MM.1S (cell line): ENCODE results near the gene SLC35B1.

Experiments
- DNase-seq: peaks from one replicate; pipeline ENCODE4 v3.0.0-alpha.2; 2015
- H2AFZ ChIP-seq: fragments of 300-600 bp; sonication (generic); 2 replicates; pipeline ENCODE4 v1.6.0; 2016; ENCODE audit warnings: antibody characterized with exemption, low read length
- H3F3A ChIP-seq: fragments of 300-600 bp; sonication (generic); 2 replicates; pipeline ENCODE4 v1.6.1; 2016; ENCODE audit warnings: mild to moderate bottlenecking, antibody characterized with exemption, low read length, moderate library complexity, mixed read lengths; ENCODE audit not compliant: insufficient read depth
- H3K27ac ChIP-seq: fragments of 300-600 bp; sonication (generic); 2 replicates; pipeline ENCODE4 v1.5.1; 2016; ENCODE audit warnings: mild to moderate bottlenecking, low read length
- H3K27me3 ChIP-seq: fragments of 300-600 bp; sonication (generic); replicated peaks from 2 replicates; pipeline ENCODE4 v1.6.0; 2016; ENCODE audit warnings: low read length; ENCODE audit not compliant: insufficient read depth
- H3K36me3 ChIP-seq: fragments of 300-600 bp; sonication (generic); replicated peaks from 2 replicates; pipeline ENCODE4 v1.6.1; 2016; ENCODE audit warnings: mild to moderate bottlenecking, low read length, mixed read lengths; ENCODE audit not compliant: insufficient read depth
- H3K4me1 ChIP-seq: fragments of 300-600 bp; sonication (generic); 2 replicates; pipeline ENCODE4 v1.6.1; 2016; ENCODE audit warnings: low read length, mixed read lengths
- H3K4me2 ChIP-seq: fragments of 300-600 bp; sonication (generic); 2 replicates; pipeline ENCODE4 v1.6.0; 2016; ENCODE audit warnings: low read depth, low read length
- H3K4me3 ChIP-seq: fragments of 300-600 bp; sonication (generic); 2 replicates; pipeline ENCODE4 v1.5.1; 2016; ENCODE audit warnings: low read length, mixed read lengths
- H3K79me2 ChIP-seq: fragments of 300-600 bp; sonication (generic); 2 replicates; pipeline ENCODE4 v1.6.1; 2016; ENCODE audit warnings: mixed run types, low read length, mixed read lengths
- H3K9ac ChIP-seq: fragments of 300-600 bp; sonication (generic); 2 replicates; pipeline ENCODE4 v1.6.1; 2016; ENCODE audit warnings: low read length, mixed read lengths
- H3K9me2 ChIP-seq: fragments of 300-600 bp; sonication (generic); replicated peaks from 2 replicates; pipeline ENCODE4 v1.6.1; 2016; ENCODE audit warnings: mild to moderate bottlenecking, low read length, mixed read lengths; ENCODE audit not compliant: insufficient read depth
- H3K9me3 ChIP-seq: fragments of 300-600 bp; sonication (generic); replicated peaks from 2 replicates; pipeline ENCODE4 v1.6.1; 2016; ENCODE audit warnings: mild to moderate bottlenecking, low read length, mixed read lengths; ENCODE audit not compliant: insufficient read depth
- H4K20me1 ChIP-seq: fragments of 300-600 bp; sonication (generic); 2 replicates; pipeline ENCODE4 v1.6.1; 2016; ENCODE audit warnings: mild to moderate bottlenecking, low read length, moderate library complexity, mixed read lengths; ENCODE audit not compliant: insufficient read depth
- EZH2 ChIP-seq: fragments of 300-600 bp; sonication (generic); optimal IDR thresholded peaks from 2 replicates; pipeline ENCODE3; 2017; ENCODE audit warnings: low read depth, mild to moderate bottlenecking, antibody characterized with exemption, low read length, mixed read lengths
- EZH2phosphoT487 ChIP-seq: fragments of 300-600 bp; sonication (generic); IDR thresholded peaks from 2 replicates; pipeline ENCODE4 v1.6.1; 2018; ENCODE audit warnings: antibody characterized with exemption, low read length
- TF ChIP-seq, protein P1 (sequence below): fragments of 300-600 bp; sonication (generic); IDR thresholded peaks from 2 replicates; pipeline ENCODE4 v1.5.1; 2016; ENCODE audit warnings: antibody characterized with exemption, low read length, mixed read lengths

The SLC35B1 gene

DNA sequence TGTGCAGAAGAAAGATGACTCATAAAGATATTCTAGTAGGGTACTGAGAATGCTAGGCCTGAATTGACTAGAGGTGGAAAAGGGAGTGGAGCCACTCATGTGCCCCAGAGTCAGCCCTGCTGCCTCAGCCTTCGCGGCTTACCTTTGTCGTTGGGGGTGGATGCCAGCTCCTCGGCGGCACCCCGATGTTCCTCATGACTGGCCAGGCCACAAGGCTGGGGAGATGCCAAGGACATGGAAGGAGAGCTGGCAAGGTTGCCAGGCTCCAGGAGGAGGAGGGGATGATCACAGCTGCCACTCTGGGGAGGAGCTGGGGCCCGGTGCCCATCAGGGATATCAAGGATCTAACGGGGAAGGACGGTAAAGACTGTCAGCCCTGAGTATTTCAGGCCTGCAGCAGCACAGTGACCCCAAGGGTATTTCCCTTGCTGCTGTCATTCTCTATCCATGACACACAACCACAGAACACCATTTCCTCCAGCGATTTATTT lies 9.7 kb upstream of the SLC35B1 start:
- H3K9ac ChIP-seq = no peak overlapping the region
- no peak for TF ChIP-seq EZH2
- TF ChIP-seq, protein P1, sequence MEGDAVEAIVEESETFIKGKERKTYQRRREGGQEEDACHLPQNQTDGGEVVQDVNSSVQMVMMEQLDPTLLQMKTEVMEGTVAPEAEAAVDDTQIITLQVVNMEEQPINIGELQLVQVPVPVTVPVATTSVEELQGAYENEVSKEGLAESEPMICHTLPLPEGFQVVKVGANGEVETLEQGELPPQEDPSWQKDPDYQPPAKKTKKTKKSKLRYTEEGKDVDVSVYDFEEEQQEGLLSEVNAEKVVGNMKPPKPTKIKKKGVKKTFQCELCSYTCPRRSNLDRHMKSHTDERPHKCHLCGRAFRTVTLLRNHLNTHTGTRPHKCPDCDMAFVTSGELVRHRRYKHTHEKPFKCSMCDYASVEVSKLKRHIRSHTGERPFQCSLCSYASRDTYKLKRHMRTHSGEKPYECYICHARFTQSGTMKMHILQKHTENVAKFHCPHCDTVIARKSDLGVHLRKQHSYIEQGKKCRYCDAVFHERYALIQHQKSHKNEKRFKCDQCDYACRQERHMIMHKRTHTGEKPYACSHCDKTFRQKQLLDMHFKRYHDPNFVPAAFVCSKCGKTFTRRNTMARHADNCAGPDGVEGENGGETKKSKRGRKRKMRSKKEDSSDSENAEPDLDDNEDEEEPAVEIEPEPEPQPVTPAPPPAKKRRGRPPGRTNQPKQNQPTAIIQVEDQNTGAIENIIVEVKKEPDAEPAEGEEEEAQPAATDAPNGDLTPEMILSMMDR = no peak
- no peaks in the 10 kb centered on the region for H3K9me3 ChIP-seq
- H4K20me1 ChIP-seq = no peaks in the 10 kb centered on the region
- no peaks in the 10 kb centered on the region for H3K4me1 ChIP-seq
- peaks cover 11% of the 10 kb centered on the region for H3K79me2 ChIP-seq
- H3K27ac ChIP-seq = no peak overlapping the region
- H3K4me2 ChIP-seq = no peak overlapping the region
- no peak for DNase-seq
- H3K27me3 ChIP-seq = no peaks in the 10 kb centered on the region
- H3F3A ChIP-seq = no peaks in the 10 kb centered on the region
- H3K4me3 ChIP-seq = no peak overlapping the region
- peaks cover 23% of the 10 kb centered on the region for H3K36me3 ChIP-seq
- H2AFZ ChIP-seq = no peak overlapping the region
- H3K9me2 ChIP-seq = no peaks in the 10 kb centered on the region

DNA sequence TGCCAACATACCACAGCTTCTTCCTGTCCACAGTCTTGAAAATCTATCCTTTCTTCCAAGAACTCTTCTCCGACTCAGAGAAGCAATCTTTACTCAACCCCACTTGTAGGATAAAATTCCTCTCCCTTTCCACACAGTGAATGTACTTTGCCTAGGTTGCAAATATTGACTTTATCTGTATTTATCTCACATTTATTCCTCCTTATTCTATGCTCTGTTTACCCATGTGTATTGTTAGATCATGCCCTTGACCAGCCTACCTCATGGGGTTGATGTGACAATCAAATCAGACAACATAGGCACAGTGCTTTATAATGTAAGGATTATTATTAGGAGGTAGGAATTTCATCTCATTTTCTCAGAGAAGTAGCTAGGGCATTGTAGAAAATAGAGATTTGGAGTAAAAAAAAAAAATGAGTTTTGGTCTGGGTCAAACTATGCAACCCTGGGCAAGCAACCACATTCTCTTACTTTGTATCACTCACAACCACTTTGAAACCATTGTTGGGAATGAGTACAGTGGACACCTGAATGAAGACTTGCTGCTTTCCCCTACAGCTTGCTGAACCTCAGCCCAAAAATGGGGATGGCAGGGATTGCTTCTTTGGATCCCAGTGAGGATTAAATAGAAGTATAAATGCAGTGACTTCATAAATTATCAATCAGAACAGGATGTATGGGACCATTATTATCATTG lies 9.1 kb upstream of the SLC35B1 start:
- Histone ChIP-seq H3K9me3 (no peaks in the 10 kb centered on the region), H3K79me2 (peaks cover 8% of the 10 kb centered on the region), H3K36me3 (peaks cover 23% of the 10 kb centered on the region), H3K4me2 (no peak overlapping the region), H3K4me3 (no peak overlapping the region), H3K4me1 (no peaks in the 10 kb centered on the region), H2AFZ (no peak overlapping the region), H3K9ac (no peak overlapping the region), H3K27me3 (no peaks in the 10 kb centered on the region), H3K27ac (no peak overlapping the region), H3K9me2 (no peaks in the 10 kb centered on the region), H4K20me1 (no peaks in the 10 kb centered on the region), H3F3A (no peaks in the 10 kb centered on the region)
- TF ChIP-seq, protein P1 = no peak
- TF ChIP-seq EZH2phosphoT487 (no peak), EZH2 (no peak)
- no peak for DNase-seq

DNA sequence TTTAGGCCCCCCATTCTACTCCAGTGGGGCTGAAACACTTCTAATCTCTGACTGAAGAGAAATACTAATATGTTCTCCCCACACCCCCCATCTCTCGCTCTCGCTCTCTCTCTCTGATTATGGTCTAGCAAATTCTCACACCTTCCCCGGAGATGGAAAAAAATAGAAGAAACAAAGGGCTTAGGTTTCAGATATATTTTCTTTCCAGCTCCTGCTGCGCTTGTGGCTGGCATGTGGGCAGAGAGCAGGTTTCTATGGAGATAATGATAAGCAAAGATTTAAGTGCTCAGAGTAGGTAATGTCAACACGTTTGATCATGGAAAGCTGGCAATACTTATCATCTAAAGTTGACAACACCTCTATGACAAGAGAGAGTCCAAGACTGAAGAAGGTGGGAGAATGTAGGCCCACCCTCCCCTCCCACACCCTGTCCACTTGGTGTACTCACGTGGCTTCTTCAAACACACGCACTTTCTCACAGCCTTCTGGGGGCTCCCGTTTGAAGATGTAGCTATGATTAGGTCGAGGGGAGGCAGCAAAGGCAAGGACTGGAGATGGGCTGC lies 8.0 kb upstream of the SLC35B1 start:
- Histone ChIP-seq H3K27ac (no peak overlapping the region), H3K4me3 (no peak overlapping the region), H3K9ac (no peak overlapping the region), H3K4me2 (no peak overlapping the region), H3K9me2 (no peaks in the 10 kb centered on the region), H3K79me2 (peaks cover 8% of the 10 kb centered on the region), H3K27me3 (no peaks in the 10 kb centered on the region), H2AFZ (no peak overlapping the region), H3K9me3 (no peaks in the 10 kb centered on the region), H3K4me1 (no peaks in the 10 kb centered on the region), H3F3A (no peaks in the 10 kb centered on the region), H3K36me3 (peaks cover 23% of the 10 kb centered on the region), H4K20me1 (no peaks in the 10 kb centered on the region)
- TF ChIP-seq EZH2phosphoT487 = no peak
- TF ChIP-seq, protein P1 = no peak
- no peak for TF ChIP-seq EZH2
- DNase-seq = no peak
